IPS DF 19.7 (cell line): ENCODE data around the gene ZNF239.
"Not testable (repeated sequence)": the region's sequence is repeated elsewhere in the genome, so short reads cannot be mapped to it uniquely, and the experiment has no call there.

Experiments
- DNase-seq: peaks from one replicate; pipeline ENCODE4 v3.0.0-alpha.2; 2013; ENCODE audit warnings: low read depth, low spot score

Gene ZNF239

DNA sequence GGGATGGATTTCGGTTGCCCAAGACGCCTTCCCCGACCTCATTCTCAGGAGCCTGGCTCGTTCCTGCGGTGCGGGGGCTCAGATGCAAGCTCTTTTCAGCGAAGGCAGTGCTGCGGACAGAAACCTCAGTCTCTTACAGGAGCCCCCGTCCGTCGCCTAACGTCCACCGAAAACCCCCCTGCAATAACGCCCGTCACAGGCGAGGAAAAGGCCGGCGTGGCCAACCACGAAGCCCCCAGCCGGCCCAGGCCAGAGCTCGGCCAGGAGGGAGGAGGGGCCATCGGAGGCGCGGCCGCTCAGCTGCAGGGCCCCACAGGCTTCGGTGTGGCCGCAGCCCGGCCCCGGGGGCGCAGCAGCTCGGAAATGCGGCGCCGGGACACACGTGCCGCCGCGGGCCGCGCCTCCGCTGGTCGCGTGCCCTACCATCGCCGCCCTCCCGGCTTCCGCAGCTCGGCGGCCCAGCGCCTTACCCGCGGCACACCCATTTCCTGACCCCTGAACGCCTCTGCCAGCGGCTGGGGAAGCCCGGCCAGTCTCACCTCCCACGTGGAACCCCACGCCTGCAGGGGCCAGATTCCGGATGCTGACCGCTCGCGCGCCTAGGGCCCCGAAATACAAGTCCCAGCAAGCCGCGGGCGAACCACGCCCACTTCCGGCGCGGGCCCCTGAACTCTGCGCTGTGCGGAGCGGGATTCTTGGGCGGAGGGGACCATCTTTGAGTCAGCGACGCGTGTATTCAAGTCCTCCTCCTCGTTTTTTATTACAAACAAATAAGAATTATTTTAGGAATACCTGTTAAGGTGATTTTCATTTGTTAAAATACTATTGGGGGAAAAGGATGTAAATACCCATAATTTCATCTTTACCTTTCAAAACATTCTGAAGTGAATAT, at the start of gene ZNF239:
Gene ZNF239, minus strand, starts transcription at position 616 of the 892 bp plus-strand sequence. CDS start 16,537 bp downstream, outside the sequence.
- peak; percentile 57 for DNase-seq

GRCh38 chr10:43623351-43623750, 48.9 kb upstream of the ZNF239 start:
- no peak for DNase-seq

DNA sequence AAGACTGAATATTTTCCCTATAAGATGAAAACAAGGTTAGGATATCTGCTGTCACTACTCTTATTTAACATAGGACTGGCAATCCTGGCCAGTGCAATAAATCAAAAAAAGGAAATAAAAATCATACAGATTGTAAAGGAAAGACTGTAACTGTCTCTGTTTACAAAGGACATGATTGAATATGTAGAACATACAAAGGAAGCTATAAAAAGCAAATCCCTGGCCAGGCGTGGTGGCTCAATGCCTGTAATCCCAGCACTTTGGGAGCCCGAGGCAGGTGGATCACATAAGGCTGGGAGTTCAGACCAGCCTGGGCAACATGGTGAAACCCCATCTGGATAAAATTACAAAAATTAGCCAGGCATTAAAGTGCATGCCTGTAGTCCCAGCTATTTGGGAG, 47.6 kb upstream of the ZNF239 start:
- DNase-seq = no peak

DNA sequence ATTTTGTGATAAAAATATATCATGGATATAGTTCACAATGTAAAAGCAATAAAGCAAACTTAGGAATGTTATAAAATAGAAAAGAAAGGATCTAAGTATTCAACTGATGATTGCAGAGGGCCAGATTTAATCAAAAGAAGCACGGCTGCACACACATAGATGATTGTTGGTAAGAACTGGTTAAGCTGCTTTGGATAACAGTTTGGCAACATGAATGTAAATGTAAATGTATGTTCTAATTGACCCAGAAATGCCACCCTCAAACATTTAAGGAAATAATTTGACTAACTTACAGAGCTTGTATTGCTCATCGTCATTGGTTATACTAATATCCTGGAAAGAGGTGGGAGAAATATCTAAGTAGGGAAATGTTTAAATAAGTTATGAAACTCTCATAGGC, 45.0 kb upstream of the ZNF239 start:
- no peak for DNase-seq

DNA sequence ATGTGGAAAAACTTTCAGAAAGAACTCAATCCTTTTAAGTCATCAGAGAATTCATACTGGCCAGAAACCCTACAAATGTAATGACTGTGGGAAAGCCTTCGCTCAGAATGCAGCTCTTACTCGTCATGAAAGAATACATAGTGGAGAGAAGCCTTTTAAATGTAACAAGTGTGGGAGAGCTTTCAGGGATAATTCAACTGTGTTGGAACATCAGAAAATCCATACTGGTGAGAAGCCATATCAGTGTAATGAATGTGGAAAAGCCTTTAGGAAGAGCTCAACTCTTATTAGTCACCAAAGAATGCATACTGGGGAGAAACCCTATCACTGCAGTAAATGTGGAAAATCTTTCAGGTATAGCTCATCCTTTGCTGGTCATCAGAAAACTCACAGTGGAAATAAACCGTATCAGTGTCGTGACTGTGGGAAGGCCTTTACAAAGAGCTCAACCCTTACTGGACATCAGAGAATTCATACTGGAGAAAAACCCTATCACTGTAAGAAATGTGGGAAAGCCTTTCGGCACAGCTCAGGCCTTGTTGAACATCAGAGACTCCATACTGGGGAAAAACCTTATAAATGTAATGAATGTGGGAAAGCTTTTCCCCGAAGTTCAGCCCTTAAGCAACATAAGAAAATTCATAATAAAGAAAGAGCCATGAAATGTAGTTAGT, 42.4 kb upstream of the ZNF239 start:
- no peak for DNase-seq

DNA sequence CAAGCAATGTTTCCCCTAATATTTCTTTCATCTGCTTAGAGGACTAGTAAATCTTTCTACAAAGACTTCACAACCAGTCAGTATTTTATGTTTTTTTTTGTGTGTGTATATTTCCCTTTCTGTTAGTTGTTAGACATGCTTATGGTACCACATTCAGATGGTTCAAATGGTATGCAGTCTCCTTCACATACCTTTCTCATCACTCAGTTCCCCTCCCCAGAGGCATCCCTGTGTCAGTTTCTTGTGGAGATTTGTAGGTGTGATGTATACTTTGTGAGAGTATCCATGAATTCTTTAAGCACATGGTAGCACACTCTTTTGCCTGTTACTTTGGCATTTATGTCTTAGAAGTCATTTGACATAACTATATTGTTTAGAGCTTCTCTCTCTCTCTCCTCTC, 36.2 kb upstream of the ZNF239 start:
- DNase-seq = no peak

GRCh38 chr10:43607199-43607573, 32.8 kb upstream of the ZNF239 start:
- no peak for DNase-seq

- DNase-seq = peak; percentile 54
Measured at GRCh38 chr10:43606323-43607198, 32.1 kb upstream of the ZNF239 start, which contains the start of gene ZNF485. Gene ZNF485, plus strand, starts transcription at chr10:43606438. Its CDS starts 613 bp downstream, at chr10:43607051.

DNA sequence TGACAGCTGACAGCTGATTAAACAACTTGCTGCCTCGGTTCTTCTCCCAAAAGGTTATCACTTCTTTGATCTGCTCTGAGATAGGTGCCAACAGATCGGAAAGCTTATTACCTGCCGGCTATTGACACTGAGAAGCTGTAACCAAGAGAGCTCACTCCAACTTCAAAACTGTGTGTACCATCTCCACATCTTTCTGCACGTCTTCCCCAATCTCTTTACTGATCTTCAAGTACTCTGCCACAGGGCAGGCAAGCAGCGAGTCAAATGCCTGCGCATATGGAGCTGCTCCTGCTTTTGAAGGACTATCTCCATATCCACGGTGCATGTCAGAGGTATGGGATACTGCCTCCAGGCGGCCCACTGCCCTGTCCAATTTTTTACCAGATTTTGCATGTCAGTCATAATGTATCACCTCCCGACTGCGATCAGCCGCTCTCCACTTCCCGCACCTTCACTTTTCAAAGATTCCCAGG, 31.5 kb upstream of the ZNF239 start:
- DNase-seq = no peak

DNA sequence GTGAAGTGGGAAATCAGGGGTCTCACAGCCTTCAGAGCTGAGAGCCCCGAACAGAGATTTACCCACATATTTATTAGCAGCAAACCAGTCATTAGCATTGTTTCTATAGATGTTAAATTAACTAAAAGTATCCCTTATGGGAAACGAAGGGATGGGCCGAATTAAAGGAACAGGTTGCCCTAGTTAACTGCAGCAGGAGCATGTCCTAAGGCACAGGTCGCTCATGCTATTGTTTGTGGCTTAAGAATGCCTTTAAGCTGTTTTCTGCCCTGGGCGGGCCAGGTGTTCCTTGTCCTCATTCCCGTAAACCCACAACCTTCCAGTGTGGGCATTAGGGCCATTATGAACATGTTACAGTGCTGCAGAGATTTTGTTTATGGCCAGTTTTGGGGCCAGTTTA, 27.2 kb upstream of the ZNF239 start:
- not testable (repeated sequence) for DNase-seq

DNA sequence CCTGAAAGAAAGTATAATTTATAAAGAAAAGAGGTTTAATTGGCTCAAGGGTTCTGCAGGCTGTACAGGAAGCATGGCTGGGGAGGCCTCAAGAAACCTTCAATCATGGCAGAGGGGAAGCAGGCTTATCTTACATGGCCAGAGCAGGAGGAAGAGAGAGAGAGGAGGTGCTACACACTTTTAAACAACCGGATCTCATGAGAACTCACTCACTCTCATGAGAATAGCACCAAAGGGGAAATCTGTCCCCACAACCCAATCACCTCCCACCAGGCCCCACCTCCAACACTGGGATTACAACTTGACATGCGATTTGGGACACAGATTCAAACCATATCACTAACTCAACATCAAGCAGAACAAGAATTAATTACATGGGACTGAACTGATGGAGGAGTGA, 24.9 kb upstream of the ZNF239 start:
- no peak for DNase-seq

DNA sequence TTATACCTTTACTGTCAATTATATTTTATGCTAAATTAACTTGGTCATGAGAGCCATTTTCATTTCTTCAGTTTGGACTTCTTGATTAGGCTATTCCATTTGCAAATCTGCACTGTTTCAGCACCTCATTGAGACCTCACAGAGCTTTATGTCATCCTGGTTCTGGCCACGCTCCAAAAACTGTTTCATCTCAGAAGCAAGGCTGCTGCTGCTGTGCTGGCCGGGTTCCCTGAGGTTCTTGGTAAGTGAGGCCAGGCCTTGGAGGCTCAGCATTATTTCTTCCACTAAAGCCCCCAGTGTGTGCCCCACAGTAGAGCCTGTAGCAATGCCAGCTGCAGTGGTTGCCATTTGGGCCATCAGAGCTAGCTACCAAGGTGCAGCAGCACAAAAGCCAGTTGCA, 24.0 kb upstream of the ZNF239 start:
- no peak for DNase-seq

GRCh38 chr10:43596546-43596945, 22.1 kb upstream of the ZNF239 start:
- DNase-seq = no peak

DNA sequence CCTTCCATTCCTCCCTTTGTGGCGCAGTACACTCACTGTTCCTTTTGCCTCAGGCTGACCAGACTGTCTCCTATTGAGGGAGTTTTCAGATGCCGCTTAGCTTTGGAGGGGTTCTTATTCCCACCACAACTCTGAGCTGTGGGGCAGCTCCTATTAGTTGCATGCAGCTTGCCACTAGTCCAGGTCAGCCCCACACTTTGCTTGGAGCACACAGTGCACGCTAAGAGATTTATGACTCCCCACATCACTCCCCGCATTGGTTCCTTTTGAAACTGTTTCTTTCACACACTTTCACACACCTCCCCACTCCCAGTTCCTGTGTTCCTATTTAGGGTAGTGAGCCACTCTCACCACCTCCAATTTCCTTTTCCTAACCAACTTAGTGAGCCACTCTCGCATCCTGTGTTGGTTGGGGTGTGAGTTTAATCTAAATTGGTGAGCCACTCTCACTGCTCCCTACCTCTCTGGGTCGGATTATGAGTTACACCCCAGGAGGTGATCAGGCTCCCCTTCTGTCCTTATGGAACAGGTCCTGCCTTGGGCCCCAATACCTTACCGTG, 21.4 kb upstream of the ZNF239 start:
- DNase-seq = no peak

- DNase-seq = no peak
Measured at GRCh38 chr10:43594944-43595589, 20.7 kb upstream of the ZNF239 start.

- no peak for DNase-seq
Measured at GRCh38 chr10:43591303-43591904, 17.0 kb upstream of the ZNF239 start.

DNA sequence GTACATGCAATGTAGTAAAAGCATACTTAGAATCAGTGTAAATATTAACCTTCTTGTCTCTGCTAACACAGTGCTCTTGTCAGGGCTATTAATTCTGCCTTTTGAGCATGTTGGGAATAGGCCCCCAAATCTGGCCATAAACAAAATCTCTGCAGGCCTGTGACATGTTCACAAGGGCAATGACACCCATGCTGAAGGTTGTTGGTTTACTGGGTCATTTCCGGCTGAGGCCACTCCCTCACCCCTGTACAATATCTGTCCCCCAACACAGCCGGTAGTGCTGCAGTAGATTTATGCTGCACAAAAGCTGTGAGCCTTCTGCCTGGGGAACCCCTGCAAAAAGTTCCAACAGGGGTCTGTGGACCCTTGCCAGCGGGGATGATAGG, 12.3 kb upstream of the ZNF239 start:
- DNase-seq = not testable (repeated sequence)

GRCh38 chr10:43585981-43586729, 11.7 kb upstream of the ZNF239 start:
- no peak for DNase-seq

DNA sequence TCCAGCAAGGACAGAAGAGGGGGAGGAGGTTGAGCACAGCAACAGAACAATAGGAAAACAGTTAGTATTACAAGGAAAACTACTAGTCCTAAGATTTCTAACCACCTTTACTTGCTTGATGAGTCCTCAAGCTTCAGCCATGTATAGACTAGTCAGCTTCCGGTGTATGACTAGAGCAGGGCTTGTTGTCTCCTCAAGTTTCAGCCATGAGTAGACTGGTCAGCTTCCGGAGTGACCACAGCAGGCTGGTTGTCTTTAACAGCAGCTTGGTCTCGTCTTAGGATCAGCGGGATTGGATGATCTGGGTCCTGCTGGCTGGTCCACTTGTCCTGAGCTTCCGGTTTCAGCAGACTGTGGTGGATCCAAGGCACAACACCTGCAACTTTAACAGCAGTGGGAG, 10.6 kb upstream of the ZNF239 start:
- no peak for DNase-seq

- no peak for DNase-seq
Measured at GRCh38 chr10:43584051-43584450, 9.6 kb upstream of the ZNF239 start.
